ENCODE data around the gene ANO1. TPM values are rescaled to one million over a fixed set of nuclear protein-coding genes. Genes with fewer than 3 reads are reported as not detected.

Gene ANO1
- total RNA-seq, 4 donors from 2014 or later = 2.3 to 9.2 (median 4.2) TPM

DNA sequence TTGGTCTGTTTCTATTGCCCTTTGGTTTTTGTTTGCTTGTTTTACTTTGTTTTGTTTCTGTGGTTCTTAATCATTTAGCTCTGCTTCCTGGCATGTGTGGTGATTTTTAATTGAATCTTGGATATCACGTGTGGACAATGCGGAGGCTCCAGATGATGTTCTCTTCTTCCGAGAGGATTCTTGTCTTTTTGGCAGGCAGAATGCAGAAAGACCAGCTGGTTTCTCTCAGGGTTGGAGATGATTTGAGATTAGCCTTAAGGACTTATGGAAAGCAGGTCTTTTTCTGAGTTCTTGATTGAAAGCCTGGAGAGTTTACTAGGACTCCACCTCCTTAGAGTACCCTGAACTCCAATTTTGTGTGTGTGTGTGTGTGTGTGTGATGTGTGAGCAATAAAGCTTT is 21.0 kb upstream of the ANO1 start:
- Histone ChIP-seq H3K9me3 (peaks cover 0 to 6% (median 0%) of the 10 kb centered on the region in 3 donors), H3K4me1 (no peaks in the 10 kb centered on the region), H3K4me3 (no peak overlapping the region), H3K27ac (no peak overlapping the region), H3K36me3 (no peaks in the 10 kb centered on the region), H3K27me3 (no peaks in the 10 kb centered on the region)
- no peak for ATAC-seq
- DNase-seq = no peak
- intact Hi-C loops (cut with DNase I; ENCODE audit: low total_unique reads) (no loop called here), in situ Hi-C loops (cut with MboI; ENCODE audit: low sequenced_read_pairs in 4 of 4) (no loop called here)
- TF ChIP-seq POLR2A (IDR thresholded peaks at IDR 0.05) = no peak
- TF ChIP-seq, protein P1, sequence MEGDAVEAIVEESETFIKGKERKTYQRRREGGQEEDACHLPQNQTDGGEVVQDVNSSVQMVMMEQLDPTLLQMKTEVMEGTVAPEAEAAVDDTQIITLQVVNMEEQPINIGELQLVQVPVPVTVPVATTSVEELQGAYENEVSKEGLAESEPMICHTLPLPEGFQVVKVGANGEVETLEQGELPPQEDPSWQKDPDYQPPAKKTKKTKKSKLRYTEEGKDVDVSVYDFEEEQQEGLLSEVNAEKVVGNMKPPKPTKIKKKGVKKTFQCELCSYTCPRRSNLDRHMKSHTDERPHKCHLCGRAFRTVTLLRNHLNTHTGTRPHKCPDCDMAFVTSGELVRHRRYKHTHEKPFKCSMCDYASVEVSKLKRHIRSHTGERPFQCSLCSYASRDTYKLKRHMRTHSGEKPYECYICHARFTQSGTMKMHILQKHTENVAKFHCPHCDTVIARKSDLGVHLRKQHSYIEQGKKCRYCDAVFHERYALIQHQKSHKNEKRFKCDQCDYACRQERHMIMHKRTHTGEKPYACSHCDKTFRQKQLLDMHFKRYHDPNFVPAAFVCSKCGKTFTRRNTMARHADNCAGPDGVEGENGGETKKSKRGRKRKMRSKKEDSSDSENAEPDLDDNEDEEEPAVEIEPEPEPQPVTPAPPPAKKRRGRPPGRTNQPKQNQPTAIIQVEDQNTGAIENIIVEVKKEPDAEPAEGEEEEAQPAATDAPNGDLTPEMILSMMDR (IDR thresholded peaks at IDR 0.05 in 4 of 5, conservative IDR thresholded peaks at IDR 0.05 in 1 of 5) = no peak

DNA sequence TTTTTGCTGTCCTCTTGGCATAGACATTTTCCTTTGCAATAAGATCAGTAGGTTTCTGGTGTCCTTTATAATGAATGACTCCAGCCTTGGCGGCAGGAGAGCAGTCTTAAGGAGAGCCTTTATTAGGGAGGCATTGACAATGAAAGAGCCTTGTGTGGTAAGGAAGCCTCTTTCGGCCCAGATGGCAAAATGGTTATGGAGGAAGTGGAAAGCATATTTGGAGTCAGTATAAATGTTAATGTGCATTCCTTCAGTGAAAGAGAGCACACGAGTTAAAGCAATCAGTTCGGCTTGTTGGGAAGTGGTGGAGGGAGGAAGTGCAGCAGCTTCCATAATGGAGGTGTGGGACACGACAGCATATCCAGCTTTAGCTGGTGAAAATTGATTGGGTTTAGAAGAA is 18.1 kb upstream of the ANO1 start:
- TF ChIP-seq, protein P1 (IDR thresholded peaks at IDR 0.05 in 4 of 5, conservative IDR thresholded peaks at IDR 0.05 in 1 of 5) = no peak
- no peak for TF ChIP-seq POLR2A (IDR thresholded peaks at IDR 0.05)
- peaks cover 0 to 6% (median 0%) of the 10 kb centered on the region in 3 donors for H3K9me3 ChIP-seq
- no peaks in the 10 kb centered on the region for H3K36me3 ChIP-seq
- H3K4me1 ChIP-seq = no peaks in the 10 kb centered on the region
- intact Hi-C loops (cut with DNase I; ENCODE audit: low total_unique reads) = no loop called here
- DNase-seq (no peak), ATAC-seq (no peak)
- no peaks in the 10 kb centered on the region for H3K27me3 ChIP-seq
- no peak overlapping the region for H3K4me3 ChIP-seq
- in situ Hi-C loops (cut with MboI; ENCODE audit: low sequenced_read_pairs in 4 of 4) = no loop called here
- no peak overlapping the region for H3K27ac ChIP-seq

DNA sequence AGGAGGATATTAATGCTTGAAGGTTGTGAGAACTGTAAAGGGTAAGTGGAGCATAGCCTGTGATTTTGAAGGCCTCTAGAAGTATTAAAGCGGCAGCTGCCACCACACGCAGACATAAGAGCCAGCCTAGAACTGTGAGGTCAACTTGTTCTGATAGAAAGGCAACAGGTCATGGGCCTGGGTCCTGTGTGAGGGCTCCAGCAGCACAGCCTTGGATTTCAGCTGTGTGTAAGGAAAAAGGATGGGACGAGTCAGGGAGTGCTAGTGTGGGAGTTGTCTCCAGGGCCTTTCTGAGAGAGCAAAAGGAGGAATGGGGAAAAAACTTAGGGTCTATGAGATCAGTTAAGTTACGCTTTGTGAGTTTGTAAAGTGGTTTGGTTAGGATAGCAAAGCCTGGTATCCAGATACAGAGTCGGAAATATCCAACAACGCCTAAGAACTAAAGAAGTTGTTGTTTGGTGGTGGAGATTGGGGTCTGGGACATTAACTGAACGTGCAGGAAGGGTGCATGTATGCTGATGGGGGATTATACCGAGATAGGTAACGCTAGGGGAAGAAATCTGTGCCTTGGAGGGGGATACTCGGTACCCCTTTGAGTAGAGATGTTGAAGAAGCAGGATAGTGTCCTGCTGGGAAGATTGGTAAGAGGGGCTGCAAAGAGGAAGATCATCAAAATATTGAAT is 17.4 kb upstream of the ANO1 start:
- no peak overlapping the region for H3K27ac ChIP-seq
- TF ChIP-seq, protein P1 (IDR thresholded peaks at IDR 0.05 in 4 of 5, conservative IDR thresholded peaks at IDR 0.05 in 1 of 5) = no peak
- TF ChIP-seq POLR2A (IDR thresholded peaks at IDR 0.05) = no peak
- peaks cover 0 to under 1% (median 0%) of the 10 kb centered on the region in 3 donors for H3K9me3 ChIP-seq
- in situ Hi-C loops (cut with MboI; ENCODE audit: low sequenced_read_pairs in 4 of 4) (no loop called here), intact Hi-C loops (cut with DNase I; ENCODE audit: low total_unique reads) (no loop called here)
- DNase-seq (no peak), ATAC-seq (no peak)
- H3K4me1 ChIP-seq = no peaks in the 10 kb centered on the region
- no peak overlapping the region for H3K4me3 ChIP-seq
- H3K27me3 ChIP-seq = no peaks in the 10 kb centered on the region
- no peaks in the 10 kb centered on the region for H3K36me3 ChIP-seq

DNA sequence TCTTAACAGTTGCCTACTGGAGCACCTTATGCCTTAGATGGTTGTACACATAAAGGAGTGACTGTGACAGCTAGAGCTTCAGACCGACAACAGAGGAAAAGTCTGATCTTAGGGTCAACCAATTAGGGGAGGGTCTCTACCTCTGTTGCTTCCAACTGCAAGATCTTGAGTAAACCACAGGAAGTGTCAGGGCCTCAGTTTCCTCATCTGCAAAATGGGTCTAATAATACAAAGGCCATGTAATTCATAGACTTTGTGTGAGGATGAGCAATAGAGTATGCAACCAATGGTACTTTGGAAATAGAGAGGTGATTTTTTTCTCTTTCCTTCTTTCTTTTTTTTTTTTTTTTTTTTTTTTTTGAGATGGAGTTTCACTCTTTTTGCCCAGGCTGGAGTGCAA is 16.4 kb upstream of the ANO1 start:
- DNase-seq = no peak
- H3K9me3 ChIP-seq = no peaks in the 10 kb centered on the region
- no peaks in the 10 kb centered on the region for H3K36me3 ChIP-seq
- no peak overlapping the region for H3K4me3 ChIP-seq
- H3K27ac ChIP-seq = no peak overlapping the region
- H3K4me1 ChIP-seq = no peaks in the 10 kb centered on the region
- ATAC-seq = no peak
- H3K27me3 ChIP-seq = no peaks in the 10 kb centered on the region
- intact Hi-C loops (cut with DNase I; ENCODE audit: low total_unique reads) = no loop called here
- TF ChIP-seq, protein P1 (IDR thresholded peaks at IDR 0.05 in 4 of 5, conservative IDR thresholded peaks at IDR 0.05 in 1 of 5) = no peak
- TF ChIP-seq POLR2A (IDR thresholded peaks at IDR 0.05) = no peak
- in situ Hi-C loops (cut with MboI; ENCODE audit: low sequenced_read_pairs in 4 of 4) = no loop called here

DNA sequence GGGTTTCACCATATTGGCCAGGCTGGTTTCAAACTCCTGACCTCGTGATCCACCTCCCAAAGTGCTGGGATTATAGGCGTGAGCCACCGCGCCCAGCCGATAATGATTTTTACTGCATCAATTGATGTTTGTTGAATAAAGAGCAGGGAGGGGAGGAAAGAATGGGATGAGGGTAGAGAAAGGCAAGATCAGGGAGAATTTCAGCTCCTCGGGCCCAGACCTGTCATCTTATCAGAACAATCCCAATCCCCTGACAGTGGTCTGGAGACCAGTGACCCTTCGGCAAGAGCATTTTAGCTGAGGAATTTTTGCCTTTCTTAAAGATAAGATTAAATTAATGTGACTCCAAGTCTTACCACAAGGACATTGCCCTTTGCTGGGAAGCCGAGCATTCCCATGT is 15.0 kb upstream of the ANO1 start:
- intact Hi-C loops (cut with DNase I; ENCODE audit: low total_unique reads) (no loop called here), in situ Hi-C loops (cut with MboI; ENCODE audit: low sequenced_read_pairs in 4 of 4) (no loop called here)
- peaks cover 0 to 9% (median 8%) of the 10 kb centered on the region in 3 donors for H3K27me3 ChIP-seq
- ATAC-seq = no peak
- no peaks in the 10 kb centered on the region for H3K4me1 ChIP-seq
- no peak overlapping the region for H3K4me3 ChIP-seq
- no peak for DNase-seq
- no peak overlapping the region for H3K27ac ChIP-seq
- H3K36me3 ChIP-seq = no peaks in the 10 kb centered on the region
- no peaks in the 10 kb centered on the region for H3K9me3 ChIP-seq
- TF ChIP-seq, protein P1 (IDR thresholded peaks at IDR 0.05 in 4 of 5, conservative IDR thresholded peaks at IDR 0.05 in 1 of 5) = no peak
- TF ChIP-seq POLR2A (IDR thresholded peaks at IDR 0.05) = no peak
